HL-60/S4 treated with retinoic acid at 250 ng/mL for 4 days and 3 days (cell line): ENCODE measurements around the gene OLFML2A.
"Not testable (repeated sequence)": the region's sequence is repeated elsewhere in the genome, so short reads cannot be mapped to it uniquely, and the experiment has no call there.

Source experiments
- in situ Hi-C: fragments of 300-500 bp; cut with MboI; formaldehyde crosslinking; loops from 2 replicates; pipeline ENCODE4 v1.7.0; 2022; ENCODE audit warnings: low sequenced_read_pairs

OLFML2A gene

GRCh38 chr9:124776954-124777648 lies at the start of gene OLFML2A:
Gene OLFML2A (plus strand): TSS chr9:124777133. CDS start chr9:124777271, 138 bp downstream.
- in situ Hi-C loops: loop anchor here (10.0 kb wide), 1 partner anchor 598 kb away; no protein-coding TSS in a partner anchor

DNA sequence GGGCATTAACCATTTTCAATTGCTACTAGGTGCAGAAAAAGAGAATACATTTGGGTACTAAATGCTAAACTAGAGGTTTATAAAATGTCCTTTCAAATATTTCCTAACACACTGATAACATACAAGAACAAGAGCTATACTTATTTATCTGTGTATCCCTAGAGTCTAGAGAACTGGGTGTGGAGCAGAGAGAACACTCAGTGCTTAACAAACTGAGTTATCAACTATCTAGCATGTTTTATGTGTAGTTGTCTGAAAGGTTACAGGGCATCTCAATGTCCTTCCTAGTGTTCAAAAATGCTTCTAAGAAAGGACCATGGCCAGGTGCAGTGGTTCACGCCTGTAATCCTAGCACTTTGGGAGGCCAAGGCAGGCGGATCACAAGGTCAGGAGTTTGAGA lies 46.2 kb upstream of the OLFML2A start:
- in situ Hi-C loops: no loop called here

DNA sequence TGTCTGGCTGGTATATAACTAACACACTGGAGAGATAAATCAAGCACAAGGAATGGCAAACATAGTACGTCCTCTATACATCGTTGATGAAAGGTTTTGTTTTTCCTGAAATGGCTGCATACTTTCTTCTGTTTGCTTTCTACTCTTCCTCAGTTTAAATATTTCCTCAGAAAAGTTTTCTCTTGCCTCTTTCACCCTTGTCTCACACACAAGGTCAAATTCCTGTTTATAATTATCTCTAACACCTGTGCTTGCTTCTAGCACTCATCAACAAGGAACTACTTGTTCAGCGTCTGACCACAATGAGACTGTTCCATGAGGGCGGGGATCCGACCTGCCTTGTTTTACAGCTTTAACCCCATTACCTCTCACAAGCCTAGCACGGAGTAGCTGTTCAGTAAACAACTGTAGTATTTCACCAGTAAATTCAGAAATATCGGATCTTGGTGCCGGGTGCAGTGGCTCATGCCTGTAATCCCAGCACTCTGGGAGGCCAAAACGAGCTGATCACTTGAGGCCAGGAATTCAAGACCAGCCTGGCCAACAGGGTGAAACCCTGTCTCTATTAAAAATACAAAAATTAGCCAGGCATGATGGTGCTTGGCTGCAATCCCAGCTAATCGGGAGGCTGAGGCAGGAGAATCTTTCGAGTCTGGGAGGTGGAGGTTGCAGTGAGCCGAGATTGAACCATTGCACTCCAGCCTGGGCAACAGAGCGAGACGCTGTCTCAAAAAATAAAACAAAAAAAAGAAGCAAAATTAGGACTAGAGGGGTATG lies 42.8 kb upstream of the OLFML2A start:
- in situ Hi-C loops: no loop called here

DNA sequence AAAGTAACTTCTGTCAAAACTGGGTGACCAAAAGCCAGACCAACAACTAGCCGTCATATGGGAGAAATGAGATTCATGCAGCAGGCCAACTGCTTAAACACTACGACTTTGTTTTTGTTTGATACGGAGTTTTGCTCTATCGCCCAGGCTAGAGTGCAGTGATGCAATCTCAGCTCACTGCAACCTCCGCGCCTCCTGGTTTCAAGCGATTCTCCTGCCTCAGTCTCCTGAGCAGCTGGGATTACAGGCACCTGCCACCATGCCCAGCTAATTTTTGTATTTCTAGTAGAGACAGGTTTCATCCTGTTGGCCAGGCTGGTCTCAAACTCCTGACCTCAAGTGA lies 42.2 kb upstream of the OLFML2A start:
- in situ Hi-C loops: not testable (repeated sequence)

GRCh38 chr9:124735121-124735520 lies 41.8 kb upstream of the OLFML2A start:
- in situ Hi-C loops: no loop called here

- in situ Hi-C loops: not testable (repeated sequence)
Observed at GRCh38 chr9:124738075-124738474, 38.9 kb upstream of the OLFML2A start.

GRCh38 chr9:124739360-124739759 lies 37.6 kb upstream of the OLFML2A start:
- in situ Hi-C loops: no loop called here

- in situ Hi-C loops: no loop called here
Observed at GRCh38 chr9:124741149-124741548, 35.8 kb upstream of the OLFML2A start.

DNA sequence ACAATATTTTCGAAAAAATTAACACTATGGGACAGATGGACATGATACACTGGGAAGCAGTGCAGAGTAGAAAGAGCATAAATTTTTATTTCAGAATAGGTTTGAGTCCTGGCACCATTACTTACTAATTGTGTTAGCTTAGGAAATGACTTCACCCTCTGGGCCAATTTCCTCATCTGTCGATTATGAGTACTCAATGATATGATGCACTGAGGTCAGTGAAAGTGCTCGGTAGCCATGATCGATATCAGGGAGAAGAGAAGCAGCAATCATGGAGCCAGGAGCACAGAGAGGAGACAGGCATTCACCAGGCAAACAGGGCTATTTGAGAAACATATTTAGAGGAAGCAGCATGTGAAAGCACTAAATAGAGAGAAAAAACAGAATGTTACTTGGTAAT lies 35.3 kb upstream of the OLFML2A start:
- in situ Hi-C loops: no loop called here

DNA sequence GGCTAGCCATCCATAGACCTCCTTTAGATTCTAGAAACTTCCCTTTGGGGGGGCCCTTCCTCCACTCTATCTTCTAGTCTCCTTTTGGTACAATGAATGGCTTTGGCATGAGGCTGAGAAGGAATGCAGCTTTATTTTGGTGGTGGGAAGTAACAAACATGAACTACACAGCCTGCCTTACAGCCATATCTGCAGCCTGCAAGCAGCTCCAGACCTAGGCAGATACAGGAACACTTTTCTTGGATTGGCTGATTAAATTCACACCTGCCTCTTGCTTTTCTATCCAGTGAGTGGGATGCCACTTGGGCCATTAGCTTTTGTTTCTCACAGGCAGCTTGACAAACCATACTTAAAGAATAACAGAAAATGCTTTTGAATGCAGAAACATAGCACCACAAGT lies 34.0 kb upstream of the OLFML2A start:
- in situ Hi-C loops: no loop called here

GRCh38 chr9:124743686-124744348 lies 33.1 kb upstream of the OLFML2A start:
- in situ Hi-C loops: no loop called here

DNA sequence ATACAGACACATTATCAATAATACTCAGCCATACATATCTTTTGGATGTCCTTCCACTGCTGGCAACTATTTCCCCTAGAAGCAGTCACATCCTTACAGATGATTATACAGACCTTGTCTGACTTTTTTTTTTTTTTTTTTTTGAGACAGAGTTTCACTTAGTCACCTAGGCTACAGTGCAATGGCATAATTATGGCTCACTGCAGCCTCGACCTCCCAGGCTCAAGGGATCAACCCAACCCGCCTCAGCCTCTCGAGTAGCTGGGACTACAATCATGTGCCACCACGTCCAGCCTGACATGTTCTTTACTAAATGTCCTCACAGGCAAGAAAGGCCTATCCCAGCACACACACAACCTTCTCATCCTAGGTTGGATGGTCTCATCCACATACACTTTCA lies 29.9 kb upstream of the OLFML2A start:
- in situ Hi-C loops: no loop called here

GRCh38 chr9:124749284-124749683 lies 27.6 kb upstream of the OLFML2A start:
- in situ Hi-C loops: no loop called here

DNA sequence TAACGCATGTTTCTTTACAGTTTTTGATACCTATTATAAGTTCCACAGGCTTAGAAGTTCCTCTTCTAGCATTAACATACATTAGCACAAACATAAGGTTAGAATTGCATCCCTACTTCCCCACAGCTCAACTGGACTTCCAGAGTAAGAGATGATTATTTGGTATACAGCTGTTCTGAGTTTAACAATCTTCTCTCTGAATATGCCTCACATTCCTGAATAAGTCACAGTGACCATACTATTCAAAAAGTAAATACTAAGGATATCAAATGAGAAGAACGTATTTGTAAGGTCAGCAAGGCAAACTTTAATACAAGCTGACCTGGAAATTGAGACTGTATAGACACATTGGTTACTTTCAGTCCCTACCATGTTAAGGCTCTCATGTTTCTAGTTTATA lies 27.2 kb upstream of the OLFML2A start:
- in situ Hi-C loops: no loop called here

DNA sequence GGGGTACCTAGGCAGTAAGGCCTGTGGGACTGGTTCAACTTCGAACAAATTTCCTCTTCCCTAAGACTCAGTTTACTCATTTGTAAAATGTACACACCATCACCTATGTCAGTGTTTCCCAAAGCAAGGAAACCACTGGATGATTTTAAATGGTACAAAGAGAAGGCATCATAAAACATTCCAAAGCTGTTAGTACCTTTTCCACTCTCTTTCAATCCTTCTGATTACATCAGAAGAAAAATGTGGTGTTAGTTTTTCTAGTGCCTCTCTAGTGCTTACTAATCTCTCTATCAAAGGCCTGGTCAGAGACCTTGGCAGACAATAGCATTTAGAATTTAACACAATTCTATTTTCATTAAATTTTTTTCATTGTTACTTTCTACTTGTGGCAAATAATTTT lies 24.0 kb upstream of the OLFML2A start:
- in situ Hi-C loops: no loop called here

DNA sequence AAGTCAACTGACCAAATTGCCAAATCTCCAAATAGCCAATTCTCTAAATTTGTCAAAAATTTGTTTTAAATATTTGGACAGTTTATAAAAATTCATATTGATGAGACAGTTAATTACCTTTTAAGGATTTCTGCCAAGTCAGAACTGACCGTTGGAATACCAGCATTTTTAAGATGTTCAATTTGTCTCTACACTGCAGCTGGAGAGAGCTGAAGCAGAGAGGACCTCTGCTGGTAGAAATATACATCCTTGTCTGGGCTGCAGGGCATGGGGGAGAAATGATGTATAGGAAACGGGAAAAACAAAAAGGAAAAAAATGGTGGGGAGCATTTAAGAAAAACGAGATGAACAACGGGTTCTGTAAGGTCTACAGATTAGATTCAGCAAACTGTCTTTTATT lies 22.6 kb upstream of the OLFML2A start:
- in situ Hi-C loops: no loop called here

DNA sequence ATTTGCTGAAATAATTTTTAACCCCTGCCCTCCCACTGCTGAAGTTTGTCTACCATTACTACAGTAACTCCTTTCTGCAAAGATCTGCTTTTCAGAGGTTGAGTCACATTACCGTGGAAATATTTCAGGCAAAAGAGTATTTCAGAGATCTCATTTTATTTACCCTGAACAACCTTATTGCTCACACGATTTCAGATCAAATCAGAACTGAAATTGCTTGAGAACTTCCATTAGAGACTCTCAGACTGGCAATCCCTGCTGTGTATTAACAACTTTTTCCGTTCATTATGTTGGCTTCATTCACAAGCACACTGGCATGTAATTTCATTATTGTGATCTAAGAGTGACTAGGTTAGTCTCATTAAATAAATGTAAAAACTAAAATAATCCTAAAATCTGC lies 21.9 kb upstream of the OLFML2A start:
- in situ Hi-C loops: no loop called here

DNA sequence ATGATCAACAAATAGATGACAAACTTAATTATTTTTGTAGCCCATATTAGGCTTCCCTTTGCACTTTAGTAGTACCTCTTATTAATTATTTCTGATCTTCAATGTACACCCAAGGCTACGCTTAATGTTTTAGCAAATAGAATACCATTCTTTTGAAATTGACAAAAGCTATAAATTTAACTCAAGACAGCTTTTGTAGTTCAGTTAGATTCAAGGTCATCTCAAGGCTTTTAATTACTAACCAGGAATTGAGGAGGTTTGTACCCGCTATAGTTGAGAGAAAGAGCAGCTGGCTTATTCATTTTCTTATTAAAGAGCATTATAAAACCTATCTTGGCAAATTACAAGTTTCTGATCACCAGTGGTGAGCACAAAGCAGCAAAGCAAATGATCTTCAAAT lies 20.9 kb upstream of the OLFML2A start:
- in situ Hi-C loops: no loop called here

DNA sequence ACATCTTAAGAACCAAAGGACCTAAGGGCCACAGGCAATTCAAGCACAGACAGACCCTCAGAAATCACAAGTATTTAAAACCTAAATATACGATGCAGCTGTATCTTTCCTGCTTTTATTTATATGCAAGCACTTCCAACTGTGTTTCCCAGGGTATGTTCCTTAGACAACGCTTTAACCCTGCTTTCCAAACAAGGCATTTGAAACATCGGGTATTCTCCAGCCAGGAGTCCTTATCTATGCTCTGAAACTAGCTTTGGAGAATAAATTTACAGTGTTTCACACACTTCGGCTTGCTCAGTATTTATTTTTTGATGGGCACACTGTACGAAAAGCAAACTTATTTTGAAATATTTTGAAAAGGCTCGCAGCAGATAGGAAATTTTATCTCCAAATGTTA lies 19.3 kb upstream of the OLFML2A start:
- in situ Hi-C loops: no loop called here

DNA sequence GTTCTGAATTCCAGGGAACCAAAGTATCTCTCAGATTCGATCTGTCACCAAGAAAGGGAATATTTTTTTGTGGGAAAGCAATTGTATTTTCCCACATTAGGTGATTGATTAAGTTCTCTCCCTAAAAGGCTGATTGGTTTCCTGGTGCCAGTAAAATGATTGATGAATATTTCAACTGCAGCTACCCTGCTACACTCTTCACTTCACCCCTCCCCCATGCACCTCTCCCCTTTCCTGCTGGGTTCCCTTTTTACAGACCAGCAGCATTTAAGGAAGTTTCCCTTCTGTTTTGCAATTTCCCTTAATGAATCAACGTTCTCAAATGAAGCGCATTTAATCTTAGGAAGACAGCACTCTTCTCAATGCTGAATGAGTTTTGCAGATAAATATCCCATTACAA lies 18.9 kb upstream of the OLFML2A start:
- in situ Hi-C loops: no loop called here

DNA sequence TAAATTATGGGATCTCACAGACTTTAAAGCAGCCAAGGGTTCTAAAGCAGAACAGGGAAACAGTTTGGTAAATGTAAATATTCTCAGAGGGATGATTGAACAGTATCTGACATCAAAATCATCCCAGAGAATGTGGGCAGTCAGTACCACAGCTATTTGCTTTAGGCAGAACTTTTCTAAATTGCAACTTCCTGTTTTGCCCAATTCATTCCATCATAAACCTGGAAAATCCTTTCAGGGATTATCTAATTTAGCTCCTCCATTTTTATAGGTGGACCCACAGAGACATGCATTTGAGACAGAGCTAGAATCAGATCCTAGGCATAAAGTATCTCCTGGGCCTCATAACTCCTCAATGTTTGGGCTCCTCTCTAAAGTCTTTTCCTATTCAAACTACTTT lies 18.2 kb upstream of the OLFML2A start:
- in situ Hi-C loops: no loop called here

GRCh38 chr9:124759327-124759726 lies 17.6 kb upstream of the OLFML2A start:
- in situ Hi-C loops: no loop called here
